Activated CD4-positive, CD25-positive, alpha-beta regulatory T cell treated with anti-CD3 and anti-CD28 coated beads, Interleukin-2, amount 50 U/mL, for 72 hours (primary cell): Measurements from ENCODE around the gene GPBP1L1.

Experiments used
- DNase-seq: peaks from one replicate; pipeline ENCODE4 v3.0.0; 2021

Gene GPBP1L1

DNA sequence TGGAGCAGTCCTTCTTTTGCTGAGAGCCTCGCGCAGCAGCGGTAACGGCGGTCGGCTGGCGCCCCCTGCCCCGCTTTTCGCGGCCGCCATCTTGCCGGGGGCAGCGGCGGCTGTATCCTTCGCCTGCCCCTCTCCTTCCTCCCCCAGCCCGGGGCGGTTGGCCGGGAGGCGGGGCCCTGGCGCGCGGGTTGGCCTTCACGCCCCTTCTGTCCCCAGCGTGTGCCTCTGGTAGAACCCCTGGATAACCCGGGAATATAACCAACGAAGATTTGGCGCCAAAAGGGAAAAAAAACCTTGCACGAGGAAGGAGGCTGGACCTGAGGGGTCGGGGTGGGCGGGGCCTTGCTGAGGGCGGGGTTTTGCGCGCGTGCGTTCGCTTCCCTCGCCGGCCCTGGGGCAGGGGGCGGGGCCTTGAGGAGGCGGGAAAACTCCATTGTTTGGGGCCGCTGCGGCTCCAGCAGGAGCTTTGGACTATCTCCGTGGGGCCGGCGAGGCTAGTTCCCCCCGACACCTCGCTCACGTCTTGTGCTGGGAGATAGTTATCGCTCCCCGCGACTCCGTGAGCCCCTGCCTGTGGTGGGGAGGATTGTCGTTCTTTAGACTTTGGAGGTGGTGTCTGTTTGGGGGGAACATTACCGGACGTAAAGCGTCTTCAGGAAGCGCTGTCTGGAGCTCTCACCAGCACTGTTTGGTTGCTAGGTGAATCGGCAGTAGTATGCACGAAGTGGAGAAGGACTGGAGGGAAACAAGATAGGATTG is 101.8 kb downstream of the GPBP1L1 start:
- peak; percentile 85 for DNase-seq

DNA sequence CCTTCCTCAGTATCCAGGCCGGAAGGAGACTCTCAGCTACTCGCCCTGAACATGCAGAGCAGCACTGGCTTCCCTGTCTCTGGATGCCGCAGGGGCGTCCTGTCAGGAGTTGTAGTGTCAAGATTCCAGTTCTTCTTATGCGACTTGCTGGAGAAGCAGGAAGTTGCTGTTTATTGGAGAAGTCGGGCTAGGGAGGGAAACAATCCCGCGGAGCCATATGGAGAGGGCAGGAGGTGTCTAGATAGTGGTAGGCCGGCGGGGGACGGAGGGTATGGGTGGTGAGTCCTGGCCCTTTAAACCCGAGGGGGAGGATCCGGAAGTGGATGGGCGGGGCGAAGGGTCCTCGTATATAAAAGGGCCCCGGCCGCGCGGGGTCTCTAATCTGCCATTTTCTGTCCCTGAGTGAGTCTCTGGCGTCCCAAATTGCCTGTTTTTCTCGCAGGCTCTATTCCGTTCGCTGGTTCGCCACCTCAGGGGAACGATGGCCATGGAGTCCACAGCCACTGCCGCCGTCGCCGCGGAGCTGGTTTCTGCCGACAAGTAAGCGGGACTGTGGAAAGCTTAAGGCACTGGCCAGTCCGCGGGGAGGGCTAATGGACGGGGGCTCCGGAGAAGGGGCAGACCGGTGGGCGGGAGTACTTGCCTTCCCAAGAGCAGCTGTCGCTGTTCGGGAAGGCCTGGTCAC is 102.5 kb downstream of the GPBP1L1 start, which contains the start of gene NASP:
Gene NASP (plus strand): TSS at position 376 of the 685 bp plus-strand sequence. CDS start 106 bp downstream, at position 482.
- peak; percentile 95 for DNase-seq

DNA sequence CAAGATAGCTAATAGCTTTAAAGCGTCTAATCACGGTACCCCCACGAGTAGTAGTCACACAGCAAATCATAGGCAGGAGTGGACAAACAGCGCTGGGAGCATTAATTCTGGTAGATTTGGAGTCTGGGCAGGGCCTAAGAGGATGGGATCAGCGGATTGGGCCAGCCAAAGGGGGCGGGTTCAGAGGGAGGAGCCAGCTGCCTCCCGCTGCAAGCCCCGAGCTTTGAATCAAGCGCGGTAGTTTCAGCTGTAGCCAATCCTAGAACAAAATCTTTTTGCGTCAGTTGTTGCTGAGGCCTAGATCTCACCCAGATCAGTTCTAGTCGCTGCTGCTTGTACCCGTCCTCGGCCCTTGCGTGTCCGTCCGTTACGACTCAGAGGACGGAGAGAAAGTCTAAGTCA is 103.1 kb downstream of the GPBP1L1 start:
- peak; percentile 92 for DNase-seq
